Measurements from ENCODE around the gene MRPL11.

MRPL11 gene

GRCh38 chr11:66421492-66422205 is 17.0 kb downstream of the MRPL11 start:
- peak; percentile 93 for DNase-seq (ENCODE audit: extremely low spot score)
- CTCF ChIA-PET = interaction anchor here (0.9 to 2.2 kb wide), 13 partner anchors 8 to 256 kb away, joined by 3 to 19 read pairs (median 9); partner anchors contain the start of genes DPP3, MRPL11 and RBM4B
- no peak for TF ChIP-seq CTCF (IDR thresholded peaks at IDR 0.05; ENCODE audit: control extremely low read depth, extremely low read depth, low read depth, missing control alignments)
- POLR2A ChIA-PET = interaction anchor here (1.1 kb wide), 1 partner anchor 256 kb away, joined by 4 read pairs; the partner anchor contains the start of gene RBM4B

- no peak for TF ChIP-seq CTCF (IDR thresholded peaks at IDR 0.05; ENCODE audit: control extremely low read depth, extremely low read depth, low read depth, missing control alignments)
- POLR2A ChIA-PET = interaction anchor here (1.1 kb wide), 1 partner anchor 257 kb away, joined by 4 read pairs; the partner anchor contains the start of gene RBM4B
- DNase-seq (ENCODE audit: extremely low spot score) = no peak
- CTCF ChIA-PET = interaction anchor here (0.9 to 3.3 kb wide), 17 partner anchors 9 to 257 kb away, joined by 3 to 19 read pairs (median 7); partner anchors contain the start of genes DPP3, MRPL11 and RBM4B
These were observed 17.8 kb downstream of the MRPL11 start, which contains the start of gene NPAS4 for GRCh38 chr11:66420671-66421476. Gene NPAS4 (plus strand): TSS chr11:66421035. CDS start chr11:66421180, 145 bp downstream.

GRCh38 chr11:66419825-66420224 is 18.8 kb downstream of the MRPL11 start:
- ChIA-PET POLR2A (no interaction called here), CTCF (interaction anchor here (1.0 to 3.3 kb wide), 7 partner anchors 8 to 259 kb away, joined by 3 to 16 read pairs (median 4); partner anchors contain the start of gene MRPL11)
- no peak for DNase-seq (ENCODE audit: extremely low spot score)
- TF ChIP-seq CTCF (IDR thresholded peaks at IDR 0.05; ENCODE audit: control extremely low read depth, extremely low read depth, low read depth, missing control alignments) = no peak

- no peak for DNase-seq (ENCODE audit: extremely low spot score)
- no peak for TF ChIP-seq CTCF (IDR thresholded peaks at IDR 0.05; ENCODE audit: control extremely low read depth, extremely low read depth, low read depth, missing control alignments)
- ChIA-PET POLR2A (no interaction called here), CTCF (interaction anchor here (0.8 to 3.5 kb wide), 9 partner anchors 10 to 273 kb away, joined by 3 to 16 read pairs (median 4); partner anchors contain the start of genes BBS1 and PELI3)
These were observed 19.7 kb downstream of the MRPL11 start for GRCh38 chr11:66418986-66419308.

- CTCF ChIA-PET = interaction anchor here (0.8 to 3.7 kb wide), 14 partner anchors 9 to 274 kb away, joined by 3 to 20 read pairs (median 5); partner anchors contain the start of genes BBS1, MRPL11, PELI3 and RBM4B
- peak; percentile 58 for DNase-seq (ENCODE audit: extremely low spot score)
- peak; percentile 19 for TF ChIP-seq CTCF (IDR thresholded peaks at IDR 0.05; ENCODE audit: control extremely low read depth, extremely low read depth, low read depth, missing control alignments)
- POLR2A ChIA-PET = no interaction called here
These were observed 20.3 kb downstream of the MRPL11 start for GRCh38 chr11:66418168-66418985.

All from GM10248 (cell line).